Measurements from ENCODE around the gene SYNE2.

The SYNE2 gene

DNA sequence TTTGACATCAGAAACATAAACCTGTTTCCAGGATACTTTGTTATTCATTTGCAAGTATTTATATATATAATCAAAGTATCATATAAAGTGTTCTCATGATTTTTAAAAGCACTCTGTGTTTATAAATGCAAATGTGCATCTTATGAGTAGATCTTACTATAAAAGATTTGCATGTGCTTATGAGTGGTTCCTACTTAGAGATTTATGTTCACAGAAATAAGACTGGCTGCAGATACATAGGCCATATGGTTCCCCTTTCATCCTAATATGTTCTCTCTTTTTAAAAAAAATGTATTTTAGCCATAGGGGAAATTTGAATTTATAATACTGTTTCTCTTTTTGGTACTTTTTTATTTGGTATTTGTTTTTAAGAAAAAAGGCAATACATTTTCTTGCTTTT is 267.2 kb downstream of the SYNE2 start:
- H3K4me3 ChIP-seq (replicated peaks; ENCODE audit: insufficient read depth, low read length): no peak overlapping the region
- H3K27ac ChIP-seq (replicated peaks): no peak overlapping the region
- no peak for TF ChIP-seq POLR2AphosphoS5 (IDR thresholded peaks at IDR 0.05; ENCODE audit: low read depth)
- TF ChIP-seq, protein P1, sequence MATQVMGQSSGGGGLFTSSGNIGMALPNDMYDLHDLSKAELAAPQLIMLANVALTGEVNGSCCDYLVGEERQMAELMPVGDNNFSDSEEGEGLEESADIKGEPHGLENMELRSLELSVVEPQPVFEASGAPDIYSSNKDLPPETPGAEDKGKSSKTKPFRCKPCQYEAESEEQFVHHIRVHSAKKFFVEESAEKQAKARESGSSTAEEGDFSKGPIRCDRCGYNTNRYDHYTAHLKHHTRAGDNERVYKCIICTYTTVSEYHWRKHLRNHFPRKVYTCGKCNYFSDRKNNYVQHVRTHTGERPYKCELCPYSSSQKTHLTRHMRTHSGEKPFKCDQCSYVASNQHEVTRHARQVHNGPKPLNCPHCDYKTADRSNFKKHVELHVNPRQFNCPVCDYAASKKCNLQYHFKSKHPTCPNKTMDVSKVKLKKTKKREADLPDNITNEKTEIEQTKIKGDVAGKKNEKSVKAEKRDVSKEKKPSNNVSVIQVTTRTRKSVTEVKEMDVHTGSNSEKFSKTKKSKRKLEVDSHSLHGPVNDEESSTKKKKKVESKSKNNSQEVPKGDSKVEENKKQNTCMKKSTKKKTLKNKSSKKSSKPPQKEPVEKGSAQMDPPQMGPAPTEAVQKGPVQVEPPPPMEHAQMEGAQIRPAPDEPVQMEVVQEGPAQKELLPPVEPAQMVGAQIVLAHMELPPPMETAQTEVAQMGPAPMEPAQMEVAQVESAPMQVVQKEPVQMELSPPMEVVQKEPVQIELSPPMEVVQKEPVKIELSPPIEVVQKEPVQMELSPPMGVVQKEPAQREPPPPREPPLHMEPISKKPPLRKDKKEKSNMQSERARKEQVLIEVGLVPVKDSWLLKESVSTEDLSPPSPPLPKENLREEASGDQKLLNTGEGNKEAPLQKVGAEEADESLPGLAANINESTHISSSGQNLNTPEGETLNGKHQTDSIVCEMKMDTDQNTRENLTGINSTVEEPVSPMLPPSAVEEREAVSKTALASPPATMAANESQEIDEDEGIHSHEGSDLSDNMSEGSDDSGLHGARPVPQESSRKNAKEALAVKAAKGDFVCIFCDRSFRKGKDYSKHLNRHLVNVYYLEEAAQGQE (IDR thresholded peaks at IDR 0.05; ENCODE audit: insufficient replicate concordance, low read depth): no peak
- no peak for TF ChIP-seq SPI1 (IDR thresholded peaks at IDR 0.05; ENCODE audit: borderline replicate concordance, low read depth)
- TF ChIP-seq GABPA (IDR thresholded peaks at IDR 0.05; ENCODE audit: low read depth): no peak
- TF ChIP-seq, protein P2, sequence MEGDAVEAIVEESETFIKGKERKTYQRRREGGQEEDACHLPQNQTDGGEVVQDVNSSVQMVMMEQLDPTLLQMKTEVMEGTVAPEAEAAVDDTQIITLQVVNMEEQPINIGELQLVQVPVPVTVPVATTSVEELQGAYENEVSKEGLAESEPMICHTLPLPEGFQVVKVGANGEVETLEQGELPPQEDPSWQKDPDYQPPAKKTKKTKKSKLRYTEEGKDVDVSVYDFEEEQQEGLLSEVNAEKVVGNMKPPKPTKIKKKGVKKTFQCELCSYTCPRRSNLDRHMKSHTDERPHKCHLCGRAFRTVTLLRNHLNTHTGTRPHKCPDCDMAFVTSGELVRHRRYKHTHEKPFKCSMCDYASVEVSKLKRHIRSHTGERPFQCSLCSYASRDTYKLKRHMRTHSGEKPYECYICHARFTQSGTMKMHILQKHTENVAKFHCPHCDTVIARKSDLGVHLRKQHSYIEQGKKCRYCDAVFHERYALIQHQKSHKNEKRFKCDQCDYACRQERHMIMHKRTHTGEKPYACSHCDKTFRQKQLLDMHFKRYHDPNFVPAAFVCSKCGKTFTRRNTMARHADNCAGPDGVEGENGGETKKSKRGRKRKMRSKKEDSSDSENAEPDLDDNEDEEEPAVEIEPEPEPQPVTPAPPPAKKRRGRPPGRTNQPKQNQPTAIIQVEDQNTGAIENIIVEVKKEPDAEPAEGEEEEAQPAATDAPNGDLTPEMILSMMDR (IDR thresholded peaks at IDR 0.05; ENCODE audit: insufficient read depth, low read length): no peak
- no peaks in the 10 kb centered on the region for H3K27me3 ChIP-seq (ENCODE audit: insufficient read depth, poor library complexity, severe bottlenecking)
- no peak for DNase-seq (ENCODE audit: low read depth in 1 of 2, low spot score in 1 of 2)

DNA sequence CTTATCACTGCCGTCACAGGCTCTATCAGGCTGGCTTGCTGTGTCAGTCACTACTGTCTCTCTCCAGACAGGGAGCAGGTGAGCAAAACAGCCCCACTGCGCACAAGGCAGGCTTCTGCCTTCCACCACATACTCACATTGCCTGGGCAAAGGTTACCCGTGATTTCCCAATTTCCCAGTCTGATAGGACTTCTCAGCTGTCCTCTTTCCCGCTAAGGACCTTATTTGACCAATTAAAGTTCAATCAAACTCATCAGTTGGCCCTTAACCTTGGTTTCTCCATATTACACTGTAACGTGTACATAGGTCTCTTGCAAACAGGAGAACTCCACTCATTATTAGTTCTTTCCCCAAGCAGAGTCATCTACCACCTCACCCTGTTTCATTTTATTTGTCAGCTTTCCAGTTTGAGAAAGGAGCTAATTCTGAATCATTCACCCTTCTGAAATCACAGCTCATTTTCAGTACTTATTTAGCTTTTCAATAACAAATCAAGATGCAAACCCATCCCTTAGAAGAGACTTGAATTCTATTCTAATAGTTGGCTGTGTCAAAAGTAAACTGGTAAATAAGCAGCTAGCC is 270.5 kb downstream of the SYNE2 start:
- TF ChIP-seq POLR2AphosphoS5 (IDR thresholded peaks at IDR 0.05; ENCODE audit: low read depth) (no peak), SPI1 (IDR thresholded peaks at IDR 0.05; ENCODE audit: borderline replicate concordance, low read depth) (no peak), GABPA (IDR thresholded peaks at IDR 0.05; ENCODE audit: low read depth) (no peak)
- TF ChIP-seq, protein P1 (IDR thresholded peaks at IDR 0.05; ENCODE audit: insufficient replicate concordance, low read depth): no peak
- TF ChIP-seq, protein P2 (IDR thresholded peaks at IDR 0.05; ENCODE audit: insufficient read depth, low read length): no peak
- Histone ChIP-seq H3K27ac (replicated peaks) (no peak overlapping the region), H3K27me3 (ENCODE audit: insufficient read depth, poor library complexity, severe bottlenecking) (peaks cover 4% of the 10 kb centered on the region), H3K4me3 (replicated peaks; ENCODE audit: insufficient read depth, low read length) (no peak overlapping the region)
- no peak for DNase-seq (ENCODE audit: low read depth in 1 of 2, low spot score in 1 of 2)

DNA sequence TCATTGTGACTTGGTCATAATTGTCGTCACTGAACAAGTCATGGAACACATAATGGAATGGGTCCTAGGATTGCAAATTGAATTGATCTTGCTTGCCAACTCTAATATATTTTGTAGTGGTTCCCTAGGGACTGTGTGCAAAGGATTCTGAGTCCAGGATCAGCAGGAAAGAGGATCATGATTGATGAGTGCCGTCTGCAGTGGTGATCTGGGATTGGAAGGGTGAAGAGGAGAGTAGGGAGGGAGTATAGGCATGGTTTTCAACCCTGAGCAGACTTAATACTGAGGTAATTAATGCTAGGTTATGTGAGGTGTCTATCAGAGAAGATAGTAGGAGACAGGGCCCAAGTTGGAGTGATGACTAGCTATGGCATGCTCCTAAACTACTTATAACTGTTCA is 272.5 kb downstream of the SYNE2 start:
- no peak overlapping the region for H3K27ac ChIP-seq (replicated peaks)
- H3K27me3 ChIP-seq (ENCODE audit: insufficient read depth, poor library complexity, severe bottlenecking): peaks cover 4% of the 10 kb centered on the region
- DNase-seq (ENCODE audit: low read depth in 1 of 2, low spot score in 1 of 2): no peak
- TF ChIP-seq, protein P1 (IDR thresholded peaks at IDR 0.05; ENCODE audit: insufficient replicate concordance, low read depth): no peak
- TF ChIP-seq POLR2AphosphoS5 (IDR thresholded peaks at IDR 0.05; ENCODE audit: low read depth) (no peak), GABPA (IDR thresholded peaks at IDR 0.05; ENCODE audit: low read depth) (no peak), SPI1 (IDR thresholded peaks at IDR 0.05; ENCODE audit: borderline replicate concordance, low read depth) (no peak)
- TF ChIP-seq, protein P2 (IDR thresholded peaks at IDR 0.05; ENCODE audit: insufficient read depth, low read length): no peak
- no peak overlapping the region for H3K4me3 ChIP-seq (replicated peaks; ENCODE audit: insufficient read depth, low read length)

Data from HL-60 (cell line).